AML-193 (cell line): ENCODE results near the gene HBD.
"Not testable (repeated sequence)": the region's sequence is repeated elsewhere in the genome, so short reads cannot be mapped to it uniquely, and the experiment has no call there.

Experiments
- DNase-seq, 2 experiments: peaks; one replicate each; lab custom pipeline; 2025; lab: John Stamatoyannopoulos, UW

The HBD gene

DNA sequence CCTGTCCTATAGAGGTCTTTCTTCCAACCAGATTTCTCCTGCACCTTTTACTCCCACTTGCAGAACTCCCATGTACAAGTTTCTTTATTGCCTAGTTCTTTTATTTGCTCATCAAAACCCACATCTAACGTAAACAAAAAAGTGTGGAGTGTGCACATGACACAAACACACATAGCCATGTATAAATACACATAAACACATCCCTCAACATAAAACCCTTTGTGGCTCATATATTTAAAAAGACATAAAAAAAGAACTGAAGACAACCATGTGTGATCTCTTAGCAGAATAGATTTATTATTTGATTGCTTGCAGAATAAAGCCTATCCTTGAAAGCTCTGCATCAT, 18.6 kb upstream of the HBD start:
- DNase-seq: no peak

DNA sequence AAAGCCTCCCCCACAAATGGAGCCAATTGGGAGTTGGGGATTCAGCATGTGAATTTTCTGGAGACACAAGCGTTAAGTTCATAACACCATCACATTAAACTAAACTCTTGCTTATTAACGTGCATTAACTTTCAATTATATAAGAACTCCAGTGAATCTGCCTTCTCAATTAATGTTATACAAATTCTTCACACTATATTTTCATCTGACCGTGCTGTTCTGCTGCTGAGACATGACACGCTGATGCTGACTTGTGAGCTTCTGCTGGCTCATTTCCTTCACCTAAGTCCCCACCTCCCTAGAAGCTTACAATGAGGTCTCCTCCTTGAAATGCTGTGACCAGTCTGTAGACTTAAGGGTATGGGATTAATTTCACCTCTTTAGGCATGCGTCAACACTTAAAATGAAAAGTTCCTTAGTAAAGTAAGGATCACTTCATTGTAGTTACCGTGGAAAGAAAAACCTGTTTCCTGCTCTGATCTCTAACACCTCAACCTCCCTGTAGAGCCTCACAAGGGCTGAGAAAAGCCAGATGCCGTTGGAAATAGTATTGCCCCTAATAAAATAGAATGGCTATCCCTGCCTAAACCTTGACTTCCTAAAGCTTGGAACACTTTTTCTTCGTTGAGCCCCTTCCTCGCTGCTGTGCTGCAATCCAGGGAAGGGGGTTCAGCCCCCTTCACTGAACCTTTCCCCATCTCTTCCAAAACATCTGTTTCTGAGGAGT, 18.1 kb upstream of the HBD start:
- no peak for DNase-seq

DNA sequence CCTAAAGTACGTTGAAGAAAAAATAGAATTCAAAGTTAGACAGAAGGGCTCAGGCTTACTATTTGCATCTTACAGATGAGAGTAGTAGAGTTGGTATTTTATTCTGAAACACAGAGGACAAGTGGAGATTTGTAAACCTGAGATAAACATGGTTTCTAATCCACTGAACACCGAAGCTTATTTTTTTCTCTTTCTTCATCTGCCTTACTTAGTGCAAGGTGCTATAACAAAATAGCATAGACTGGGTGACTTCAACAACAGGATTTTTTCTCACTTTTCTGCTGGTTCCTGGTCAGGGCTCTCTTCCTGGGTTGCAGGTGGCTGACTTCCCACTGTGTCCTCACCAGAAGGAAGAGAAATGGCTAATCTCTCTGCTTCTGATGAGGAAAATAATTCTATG, 17.5 kb upstream of the HBD start:
- no peak for DNase-seq

DNA sequence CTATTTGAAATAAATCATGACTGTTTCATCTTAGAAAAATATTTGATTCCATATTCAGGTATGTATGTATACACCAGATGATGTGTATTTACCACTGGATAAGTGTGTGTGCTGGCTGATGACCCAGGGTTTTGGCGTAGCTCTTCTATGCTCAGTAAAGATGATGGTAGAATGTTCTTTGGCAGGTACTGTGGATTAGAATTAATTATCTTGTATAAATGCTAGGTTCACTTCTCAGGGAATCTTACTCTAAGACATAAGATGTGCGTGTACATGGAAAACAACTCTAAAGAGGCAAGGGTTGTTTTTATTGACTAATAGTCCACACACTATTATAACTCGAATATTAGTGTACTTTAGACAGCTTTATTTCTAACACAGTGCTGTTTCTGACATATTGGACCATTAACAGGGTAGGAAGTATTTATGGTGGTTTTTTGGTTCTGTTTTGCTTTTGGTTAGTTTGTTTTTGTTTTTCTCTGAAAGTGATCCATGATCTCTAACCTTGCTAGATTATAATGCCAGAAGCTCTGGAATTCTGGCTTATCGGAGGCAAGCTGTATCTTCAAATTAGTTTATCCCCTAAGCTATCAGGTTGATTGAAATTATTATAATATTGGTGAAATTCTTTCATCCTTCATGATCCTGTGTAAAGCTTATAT, 16.4 kb upstream of the HBD start:
- DNase-seq: no peak

DNA sequence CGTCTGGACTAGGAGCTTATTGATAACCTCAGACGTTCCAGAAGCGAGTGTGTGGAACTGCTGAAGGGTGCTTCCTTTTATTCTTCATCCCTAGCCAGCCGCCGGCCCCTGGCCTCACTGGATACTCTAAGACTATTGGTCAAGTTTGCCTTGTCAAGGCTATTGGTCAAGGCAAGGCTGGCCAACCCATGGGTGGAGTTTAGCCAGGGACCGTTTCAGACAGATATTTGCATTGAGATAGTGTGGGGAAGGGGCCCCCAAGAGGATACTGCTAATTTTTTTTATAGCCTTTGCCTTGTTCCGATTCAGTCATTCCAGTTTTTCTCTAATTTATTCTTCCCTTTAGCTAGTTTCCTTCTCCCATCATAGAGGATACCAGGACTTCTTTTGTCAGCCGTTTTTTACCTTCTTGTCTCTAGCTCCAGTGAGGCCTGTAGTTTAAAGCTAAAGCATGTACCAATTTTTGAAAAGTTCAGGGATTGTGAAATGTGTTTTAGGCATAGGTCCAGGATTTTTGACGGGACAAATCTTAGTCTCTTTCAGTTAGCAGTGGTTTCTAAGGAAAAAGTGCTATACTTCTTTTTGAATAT, 15.6 kb upstream of the HBD start, which contains the start of gene HBG1:
Gene HBG1, minus strand, starts transcription at position 51 of the 590 bp plus-strand sequence. CDS start 53 bp downstream, outside the sequence.
- not testable (repeated sequence) for DNase-seq

DNA sequence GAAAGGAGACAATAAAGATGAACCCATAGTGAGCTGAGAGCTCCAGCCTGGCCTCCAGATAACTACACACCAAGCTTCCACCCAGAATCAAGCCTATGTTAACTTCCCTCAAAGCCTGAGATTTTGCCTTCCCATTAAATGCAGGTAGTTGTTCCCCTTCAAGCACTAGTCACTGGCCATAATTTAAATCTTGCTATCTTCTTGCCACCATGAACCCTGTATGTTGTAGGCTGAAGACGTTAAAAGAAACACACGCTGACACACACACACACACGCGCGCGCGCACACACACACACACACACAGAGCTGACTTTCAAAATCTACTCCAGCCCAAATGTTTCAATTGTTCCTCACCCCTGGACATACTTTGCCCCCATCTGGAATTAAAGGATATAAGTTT, 14.2 kb upstream of the HBD start:
- not testable (repeated sequence) for DNase-seq

DNA sequence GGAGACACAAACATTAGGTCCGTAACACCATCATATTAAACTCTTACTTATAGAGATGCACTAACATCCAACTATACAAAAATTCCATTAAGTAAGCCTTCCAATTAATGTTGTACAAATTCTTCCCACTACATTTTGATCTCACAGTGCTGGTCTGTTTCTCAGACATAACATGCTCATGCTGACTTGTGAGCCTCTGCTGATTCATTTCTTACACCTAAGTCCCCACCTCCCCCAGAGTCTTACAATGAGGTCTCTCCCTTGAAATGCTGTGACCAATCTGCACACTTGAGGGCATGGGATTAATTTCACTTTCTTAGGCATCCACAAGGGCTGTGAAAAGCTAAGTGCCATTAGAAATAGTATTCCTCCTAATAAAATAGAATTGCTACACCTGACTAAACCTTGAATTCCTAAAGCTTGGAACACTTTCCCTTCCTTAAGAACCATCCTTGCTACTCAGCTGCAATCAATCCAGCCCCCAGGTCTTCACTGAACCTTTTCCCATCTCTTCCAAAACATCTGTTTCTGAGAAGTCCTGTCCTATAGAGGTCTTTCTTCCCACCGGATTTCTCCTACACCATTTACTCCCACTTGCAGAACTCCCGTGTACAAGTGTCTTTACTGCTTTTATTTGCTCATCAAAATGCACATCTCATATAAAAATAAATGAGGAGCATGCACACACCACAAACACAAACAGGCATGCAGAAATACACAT, 13.3 kb upstream of the HBD start:
- DNase-seq: no peak

DNA sequence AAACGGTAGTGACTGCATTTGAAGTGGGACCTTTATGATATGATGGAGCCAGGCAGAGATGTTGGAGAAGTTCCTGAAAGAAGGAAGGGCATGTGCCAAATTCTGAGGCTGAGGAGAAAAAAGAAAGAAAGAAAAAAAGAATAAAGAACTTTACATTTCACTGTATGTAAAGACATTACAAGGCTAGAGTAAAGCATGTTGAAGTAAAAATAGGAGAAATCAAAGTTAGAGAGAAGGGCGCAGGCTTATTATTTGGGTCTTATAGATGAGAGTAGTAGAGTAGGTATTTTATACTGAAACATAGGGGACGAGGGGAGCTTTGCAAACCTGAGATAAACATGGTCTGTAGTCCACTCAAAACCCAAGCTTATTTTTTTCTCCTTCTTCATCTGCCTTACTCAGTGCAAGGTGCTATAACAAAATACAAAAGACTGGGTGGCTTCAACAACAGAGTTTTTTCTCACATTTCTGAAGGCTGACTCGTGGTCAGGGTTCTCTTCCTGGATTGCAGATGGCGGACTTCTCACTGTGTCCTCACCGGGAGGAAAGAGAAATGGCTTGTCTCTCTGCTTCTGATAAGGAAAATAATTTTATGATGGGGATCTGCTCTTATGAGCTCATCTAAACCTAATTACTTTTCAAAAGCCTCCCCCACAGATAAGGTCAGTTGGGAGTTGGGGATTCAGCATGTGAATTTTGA, 12.6 kb upstream of the HBD start:
- no peak for DNase-seq

DNA sequence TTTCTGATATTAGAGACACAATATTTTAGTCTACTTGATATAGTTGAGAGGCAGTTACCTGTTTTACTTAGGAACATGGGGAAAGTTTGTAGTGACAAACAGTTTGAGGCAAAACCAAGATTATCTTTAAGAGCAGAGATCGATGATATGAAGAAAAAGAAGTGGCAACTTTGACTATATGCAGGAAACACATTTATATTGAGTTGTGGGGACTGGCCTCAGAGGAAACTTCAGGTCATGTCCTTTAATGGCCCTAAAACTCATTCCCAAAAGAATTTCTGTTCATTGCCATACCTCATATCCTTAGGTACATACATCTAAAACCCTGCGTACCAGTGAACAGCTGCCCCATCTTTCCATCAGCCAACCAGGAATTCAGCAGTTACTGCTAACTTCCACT, 10.9 kb upstream of the HBD start:
- no peak for DNase-seq

DNA sequence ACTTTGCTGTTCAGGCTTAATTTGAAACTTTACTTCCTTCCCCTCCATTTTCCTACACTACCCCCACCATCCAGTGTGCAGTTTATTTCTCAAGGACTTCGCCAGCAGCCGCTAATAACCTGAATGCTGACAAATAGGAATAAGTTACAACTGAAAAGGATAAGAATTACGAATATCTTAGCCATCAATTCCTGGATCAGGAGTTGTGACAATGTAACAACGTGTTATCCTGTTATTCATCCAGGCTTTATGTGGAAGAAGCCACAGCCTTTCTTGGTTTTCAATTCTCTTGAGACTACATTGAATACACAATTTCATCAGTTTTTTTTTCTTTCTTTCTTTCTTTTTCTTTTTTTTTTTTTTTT, 9.5 kb upstream of the HBD start:
- DNase-seq: no peak

DNA sequence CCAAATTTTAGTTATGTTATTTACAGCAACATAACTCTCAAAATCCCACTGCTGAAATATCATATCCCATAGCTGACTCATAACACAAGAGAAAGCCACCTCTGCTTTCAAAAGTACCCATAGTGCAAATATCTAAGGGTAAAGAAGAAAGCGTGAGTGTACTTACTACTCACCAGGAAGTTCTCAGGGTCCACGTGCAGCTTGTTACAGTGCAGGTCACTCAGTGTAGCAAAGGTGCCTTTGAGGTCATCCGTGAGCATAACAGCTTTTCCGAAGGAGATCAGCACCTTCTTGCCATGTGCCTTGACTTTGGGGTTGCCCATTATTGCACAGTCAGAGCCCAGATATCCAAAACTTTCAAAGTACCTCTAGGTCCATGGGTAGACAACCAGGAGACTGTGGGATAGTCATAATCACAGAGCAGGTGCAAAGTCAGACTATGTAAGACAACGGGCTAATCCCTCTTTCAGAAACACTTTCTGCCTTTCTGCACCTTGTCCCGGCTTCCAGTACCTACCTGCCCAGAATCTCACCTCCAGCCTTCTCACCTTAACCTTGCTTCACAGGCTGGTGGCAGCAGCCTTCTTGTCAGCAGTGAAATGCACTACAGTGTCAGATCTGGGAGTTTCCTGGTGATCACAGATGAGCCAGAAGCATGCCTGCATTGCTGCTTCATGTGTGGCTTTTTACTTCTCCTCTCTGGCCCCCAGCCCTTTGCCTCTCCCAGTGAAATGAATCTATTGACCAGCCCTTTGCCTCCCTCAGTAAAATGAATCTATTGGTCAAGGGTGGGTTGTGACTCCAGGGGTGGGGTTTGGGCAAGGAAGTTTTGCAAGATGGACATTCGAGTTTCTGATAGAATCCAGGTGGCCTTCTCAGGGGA, 8.9 kb upstream of the HBD start:
- no peak for DNase-seq

DNA sequence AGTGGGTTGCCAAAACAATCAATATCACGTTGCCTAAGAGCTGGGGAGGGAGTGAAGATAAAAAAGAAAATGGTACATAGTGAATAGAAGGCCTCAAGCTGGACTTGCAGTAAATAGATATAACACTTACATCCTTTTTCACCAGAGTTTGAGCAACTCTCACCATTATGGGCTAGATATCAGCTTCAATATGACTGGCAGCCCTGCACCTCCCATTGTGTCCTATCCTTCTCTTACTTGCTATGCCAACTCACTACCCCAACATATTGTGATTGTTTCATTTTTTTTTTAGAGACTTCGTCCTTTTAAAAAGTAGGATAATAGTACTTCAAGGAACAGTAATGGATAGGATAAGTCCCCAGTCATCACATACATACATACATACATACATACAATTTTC, 7.9 kb upstream of the HBD start:
- DNase-seq: no peak

DNA sequence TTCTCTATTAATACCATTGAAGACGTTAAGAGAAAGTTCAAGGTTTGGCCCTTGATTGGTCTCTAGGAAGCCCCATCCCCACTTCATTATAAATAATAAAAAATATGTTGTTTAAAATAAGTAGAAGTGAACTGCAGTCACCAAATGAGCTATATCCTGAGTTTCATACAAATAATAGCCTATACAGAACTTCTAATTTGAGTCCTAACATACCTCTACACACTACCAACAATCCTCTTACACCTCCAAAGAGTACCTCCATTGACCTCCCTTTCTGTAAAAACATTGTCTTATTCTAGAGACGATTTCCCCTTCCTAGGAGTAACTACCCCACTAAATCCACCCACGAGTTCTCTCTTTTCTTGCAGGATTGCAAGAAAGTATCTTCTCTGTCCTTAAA, 7.2 kb upstream of the HBD start:
- no peak for DNase-seq

DNA sequence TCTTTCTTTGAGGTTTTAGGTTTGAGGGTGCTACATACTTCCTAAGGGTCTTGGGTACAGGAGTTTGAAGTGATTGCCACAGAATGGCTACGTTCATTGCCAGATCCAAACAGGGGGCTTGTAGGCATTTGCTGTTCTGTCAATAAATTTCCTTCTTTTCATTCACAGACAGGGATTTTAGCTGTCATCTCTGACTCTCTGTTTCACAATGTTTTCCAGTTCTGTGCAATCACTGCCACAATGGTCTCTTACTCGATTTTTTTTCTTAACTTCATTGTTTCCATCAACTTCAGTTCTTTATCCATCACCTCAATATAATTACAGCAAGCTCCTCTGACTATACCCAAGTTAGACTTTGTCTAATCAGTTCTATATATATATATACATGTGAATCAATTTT, 6.2 kb upstream of the HBD start:
- DNase-seq: no peak

DNA sequence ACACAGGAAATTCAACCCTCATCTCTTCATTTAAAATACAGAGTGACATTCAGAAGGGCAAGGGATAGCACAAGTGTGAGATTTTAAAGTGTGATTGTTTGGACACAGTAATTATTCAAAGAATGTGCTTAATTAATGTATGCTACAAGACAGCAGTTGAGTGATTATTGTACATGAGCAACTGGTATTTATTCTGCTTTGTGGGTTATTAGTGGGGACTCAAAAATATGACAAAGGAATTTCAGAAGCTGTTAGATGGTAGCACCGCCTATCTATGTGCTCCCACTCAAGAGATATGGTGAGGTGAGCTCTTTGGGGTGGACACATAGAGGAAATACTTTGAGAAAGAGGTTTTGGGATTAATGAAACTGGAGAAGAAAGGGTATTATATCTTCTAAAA, 5.8 kb upstream of the HBD start:
- DNase-seq: no peak

DNA sequence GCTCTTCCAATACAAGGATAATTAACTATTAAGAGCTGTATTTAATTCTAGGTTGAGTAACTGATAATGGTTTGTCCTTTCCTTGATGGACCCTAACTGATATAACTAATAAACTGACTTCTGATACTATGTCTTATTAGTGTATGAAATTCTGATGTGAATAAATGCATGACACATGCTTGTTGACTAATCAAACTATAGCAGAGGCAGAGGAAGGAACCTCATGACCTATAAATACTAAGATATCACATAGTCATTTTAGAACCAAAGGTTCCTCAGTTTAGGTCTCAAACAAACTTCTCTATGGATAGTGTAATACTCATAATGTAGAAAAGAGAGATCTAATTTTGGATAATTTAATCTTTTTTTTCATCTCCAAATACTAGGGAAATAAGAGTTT, 4.8 kb upstream of the HBD start:
- no peak for DNase-seq

DNA sequence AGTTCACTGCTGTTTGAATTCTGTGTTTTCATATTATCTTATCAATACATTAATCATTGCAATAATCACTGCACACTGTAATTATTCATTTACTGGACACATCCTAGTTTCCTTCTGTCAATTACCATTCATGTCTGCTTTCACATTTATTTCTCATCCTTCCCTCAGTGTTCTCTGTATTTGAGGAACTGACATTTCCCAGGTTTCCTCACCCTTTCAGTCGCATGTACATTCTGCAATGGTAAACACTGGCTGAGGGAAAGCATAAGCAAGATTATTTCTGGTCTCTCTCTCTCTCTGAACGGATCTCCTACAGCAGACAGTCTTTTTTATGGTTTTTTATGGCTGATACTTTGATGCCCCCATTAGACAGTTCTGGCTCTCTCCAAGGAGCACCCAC, 4.2 kb upstream of the HBD start:
- DNase-seq: no peak

DNA sequence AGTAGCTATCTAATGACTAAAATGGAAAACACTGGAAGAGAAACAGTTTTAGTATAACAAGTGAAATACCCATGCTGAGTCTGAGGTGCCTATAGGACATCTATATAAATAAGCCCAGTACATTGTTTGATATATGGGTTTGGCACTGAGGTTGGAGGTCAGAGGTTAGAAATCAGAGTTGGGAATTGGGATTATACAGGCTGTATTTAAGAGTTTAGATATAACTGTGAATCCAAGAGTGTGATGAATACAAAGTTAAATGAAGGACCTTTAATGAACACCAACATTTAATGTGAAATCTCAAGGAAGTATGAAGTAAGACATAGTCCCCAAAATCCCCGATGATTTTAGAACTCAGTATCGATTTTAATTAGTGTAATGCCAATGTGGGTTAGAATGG, 3.1 kb upstream of the HBD start:
- DNase-seq: no peak

DNA sequence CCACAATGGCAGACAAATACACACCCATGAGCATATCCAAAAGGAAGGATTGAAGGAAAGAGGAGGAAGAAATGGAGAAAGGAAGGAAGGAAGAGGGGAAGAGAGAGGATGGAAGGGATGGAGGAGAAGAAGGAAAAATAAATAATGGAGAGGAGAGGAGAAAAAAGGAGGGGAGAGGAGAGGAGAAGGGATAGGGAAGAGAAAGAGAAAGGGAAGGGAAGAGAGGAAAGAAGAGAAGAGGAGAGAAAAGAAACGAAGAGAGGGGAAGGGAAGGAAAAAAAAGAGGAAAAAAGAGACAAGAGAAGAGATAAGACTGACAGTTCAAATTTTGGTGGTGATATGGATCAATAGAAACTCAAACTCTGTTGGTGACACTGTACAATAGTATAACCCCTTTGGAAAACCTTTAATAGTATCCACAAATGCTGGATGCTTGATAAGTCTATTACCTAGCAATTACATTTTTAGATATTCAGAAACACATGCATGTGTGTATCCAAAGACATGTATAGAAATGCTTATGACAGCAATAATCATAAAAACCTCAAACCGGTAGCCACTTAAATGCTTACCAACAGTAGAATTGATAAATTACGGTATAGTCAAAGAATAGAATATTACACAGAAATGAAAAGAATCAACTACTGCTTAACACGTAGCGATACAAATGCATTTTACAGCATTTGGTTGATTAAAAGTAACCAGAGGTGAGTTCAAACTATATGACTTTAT, 1.2 kb upstream of the HBD start:
- DNase-seq: no peak

DNA sequence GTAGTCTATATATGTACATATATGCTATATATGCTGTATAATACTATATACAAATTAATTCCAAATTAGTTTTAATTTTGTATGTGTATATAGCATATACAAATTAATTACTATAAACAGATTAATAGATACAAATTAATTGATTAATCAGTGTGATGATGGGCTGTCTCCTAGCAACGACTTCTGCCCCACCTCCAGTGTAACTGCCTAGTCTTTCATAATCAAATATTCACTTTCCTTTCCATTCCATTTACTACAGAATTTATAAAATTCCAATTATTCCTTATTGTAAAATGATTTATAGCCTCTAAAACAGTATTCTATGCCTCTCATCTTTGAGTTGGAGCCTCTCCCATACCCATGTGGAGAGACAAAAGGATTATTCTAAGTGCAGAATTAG, 976 bp downstream of the HBD start:
- DNase-seq: no peak

DNA sequence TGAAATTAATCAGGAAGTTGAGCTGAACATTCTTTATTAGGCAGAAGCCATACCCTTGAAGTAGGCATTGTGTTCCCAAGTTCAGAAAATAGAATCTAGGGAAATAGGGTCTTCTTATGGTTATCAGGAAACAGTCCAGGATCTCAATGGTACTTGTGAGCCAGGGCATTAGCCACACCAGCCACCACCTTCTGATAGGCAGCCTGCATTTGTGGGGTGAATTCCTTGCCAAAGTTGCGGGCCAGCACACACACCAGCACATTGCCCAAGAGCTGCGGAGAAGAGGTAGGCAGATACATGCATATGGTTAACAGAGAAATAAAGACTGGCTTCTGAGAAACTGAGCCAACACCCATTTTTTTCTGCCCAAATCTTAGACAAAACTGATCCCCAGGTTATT, 1.5 kb downstream of the HBD start:
- no peak for DNase-seq
